ENCODE results near the gene RPL5. TPM values are rescaled to one million over a fixed set of nuclear protein-coding genes. Genes with fewer than 3 reads are reported as not detected.

The RPL5 gene
- total and polyA plus RNA-seq, 9 of the 15 experiments (the other 6 are each of a cell fraction or from before 2014, with no cell fraction given): 1,467 to 4,252 (median 2,454) TPM

DNA sequence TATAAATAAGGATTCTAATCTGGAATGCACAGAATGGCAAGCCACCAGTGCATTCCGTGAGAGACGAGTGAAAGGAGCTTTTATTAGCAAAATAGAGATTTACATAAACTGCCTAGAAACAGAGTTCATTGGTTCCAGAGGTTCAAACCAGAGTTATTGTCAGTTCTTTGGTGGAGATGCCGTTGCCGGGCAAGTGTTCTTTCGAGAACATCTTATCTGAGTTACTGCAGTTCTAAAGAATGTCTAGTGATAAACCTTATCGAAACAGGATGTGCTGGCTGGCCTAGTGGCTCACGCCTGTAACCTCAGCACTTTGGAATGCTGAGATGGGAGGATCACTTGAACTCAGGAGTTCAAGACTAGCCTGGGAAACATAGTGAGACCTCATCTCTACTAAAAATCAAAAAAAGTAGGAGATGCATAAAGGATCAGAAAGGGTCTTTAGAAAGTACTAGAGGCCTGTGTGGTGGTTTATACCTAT is 27.1 kb upstream of the RPL5 start (continued):
- TF ChIP-seq, protein P1, sequence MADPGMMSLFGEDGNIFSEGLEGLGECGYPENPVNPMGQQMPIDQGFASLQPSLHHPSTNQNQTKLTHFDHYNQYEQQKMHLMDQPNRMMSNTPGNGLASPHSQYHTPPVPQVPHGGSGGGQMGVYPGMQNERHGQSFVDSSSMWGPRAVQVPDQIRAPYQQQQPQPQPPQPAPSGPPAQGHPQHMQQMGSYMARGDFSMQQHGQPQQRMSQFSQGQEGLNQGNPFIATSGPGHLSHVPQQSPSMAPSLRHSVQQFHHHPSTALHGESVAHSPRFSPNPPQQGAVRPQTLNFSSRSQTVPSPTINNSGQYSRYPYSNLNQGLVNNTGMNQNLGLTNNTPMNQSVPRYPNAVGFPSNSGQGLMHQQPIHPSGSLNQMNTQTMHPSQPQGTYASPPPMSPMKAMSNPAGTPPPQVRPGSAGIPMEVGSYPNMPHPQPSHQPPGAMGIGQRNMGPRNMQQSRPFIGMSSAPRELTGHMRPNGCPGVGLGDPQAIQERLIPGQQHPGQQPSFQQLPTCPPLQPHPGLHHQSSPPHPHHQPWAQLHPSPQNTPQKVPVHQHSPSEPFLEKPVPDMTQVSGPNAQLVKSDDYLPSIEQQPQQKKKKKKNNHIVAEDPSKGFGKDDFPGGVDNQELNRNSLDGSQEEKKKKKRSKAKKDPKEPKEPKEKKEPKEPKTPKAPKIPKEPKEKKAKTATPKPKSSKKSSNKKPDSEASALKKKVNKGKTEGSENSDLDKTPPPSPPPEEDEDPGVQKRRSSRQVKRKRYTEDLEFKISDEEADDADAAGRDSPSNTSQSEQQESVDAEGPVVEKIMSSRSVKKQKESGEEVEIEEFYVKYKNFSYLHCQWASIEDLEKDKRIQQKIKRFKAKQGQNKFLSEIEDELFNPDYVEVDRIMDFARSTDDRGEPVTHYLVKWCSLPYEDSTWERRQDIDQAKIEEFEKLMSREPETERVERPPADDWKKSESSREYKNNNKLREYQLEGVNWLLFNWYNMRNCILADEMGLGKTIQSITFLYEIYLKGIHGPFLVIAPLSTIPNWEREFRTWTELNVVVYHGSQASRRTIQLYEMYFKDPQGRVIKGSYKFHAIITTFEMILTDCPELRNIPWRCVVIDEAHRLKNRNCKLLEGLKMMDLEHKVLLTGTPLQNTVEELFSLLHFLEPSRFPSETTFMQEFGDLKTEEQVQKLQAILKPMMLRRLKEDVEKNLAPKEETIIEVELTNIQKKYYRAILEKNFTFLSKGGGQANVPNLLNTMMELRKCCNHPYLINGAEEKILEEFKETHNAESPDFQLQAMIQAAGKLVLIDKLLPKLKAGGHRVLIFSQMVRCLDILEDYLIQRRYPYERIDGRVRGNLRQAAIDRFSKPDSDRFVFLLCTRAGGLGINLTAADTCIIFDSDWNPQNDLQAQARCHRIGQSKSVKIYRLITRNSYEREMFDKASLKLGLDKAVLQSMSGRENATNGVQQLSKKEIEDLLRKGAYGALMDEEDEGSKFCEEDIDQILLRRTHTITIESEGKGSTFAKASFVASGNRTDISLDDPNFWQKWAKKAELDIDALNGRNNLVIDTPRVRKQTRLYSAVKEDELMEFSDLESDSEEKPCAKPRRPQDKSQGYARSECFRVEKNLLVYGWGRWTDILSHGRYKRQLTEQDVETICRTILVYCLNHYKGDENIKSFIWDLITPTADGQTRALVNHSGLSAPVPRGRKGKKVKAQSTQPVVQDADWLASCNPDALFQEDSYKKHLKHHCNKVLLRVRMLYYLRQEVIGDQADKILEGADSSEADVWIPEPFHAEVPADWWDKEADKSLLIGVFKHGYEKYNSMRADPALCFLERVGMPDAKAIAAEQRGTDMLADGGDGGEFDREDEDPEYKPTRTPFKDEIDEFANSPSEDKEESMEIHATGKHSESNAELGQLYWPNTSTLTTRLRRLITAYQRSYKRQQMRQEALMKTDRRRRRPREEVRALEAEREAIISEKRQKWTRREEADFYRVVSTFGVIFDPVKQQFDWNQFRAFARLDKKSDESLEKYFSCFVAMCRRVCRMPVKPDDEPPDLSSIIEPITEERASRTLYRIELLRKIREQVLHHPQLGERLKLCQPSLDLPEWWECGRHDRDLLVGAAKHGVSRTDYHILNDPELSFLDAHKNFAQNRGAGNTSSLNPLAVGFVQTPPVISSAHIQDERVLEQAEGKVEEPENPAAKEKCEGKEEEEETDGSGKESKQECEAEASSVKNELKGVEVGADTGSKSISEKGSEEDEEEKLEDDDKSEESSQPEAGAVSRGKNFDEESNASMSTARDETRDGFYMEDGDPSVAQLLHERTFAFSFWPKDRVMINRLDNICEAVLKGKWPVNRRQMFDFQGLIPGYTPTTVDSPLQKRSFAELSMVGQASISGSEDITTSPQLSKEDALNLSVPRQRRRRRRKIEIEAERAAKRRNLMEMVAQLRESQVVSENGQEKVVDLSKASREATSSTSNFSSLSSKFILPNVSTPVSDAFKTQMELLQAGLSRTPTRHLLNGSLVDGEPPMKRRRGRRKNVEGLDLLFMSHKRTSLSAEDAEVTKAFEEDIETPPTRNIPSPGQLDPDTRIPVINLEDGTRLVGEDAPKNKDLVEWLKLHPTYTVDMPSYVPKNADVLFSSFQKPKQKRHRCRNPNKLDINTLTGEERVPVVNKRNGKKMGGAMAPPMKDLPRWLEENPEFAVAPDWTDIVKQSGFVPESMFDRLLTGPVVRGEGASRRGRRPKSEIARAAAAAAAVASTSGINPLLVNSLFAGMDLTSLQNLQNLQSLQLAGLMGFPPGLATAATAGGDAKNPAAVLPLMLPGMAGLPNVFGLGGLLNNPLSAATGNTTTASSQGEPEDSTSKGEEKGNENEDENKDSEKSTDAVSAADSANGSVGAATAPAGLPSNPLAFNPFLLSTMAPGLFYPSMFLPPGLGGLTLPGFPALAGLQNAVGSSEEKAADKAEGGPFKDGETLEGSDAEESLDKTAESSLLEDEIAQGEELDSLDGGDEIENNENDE (IDR thresholded peaks at IDR 0.05; ENCODE audit: low read depth, low read length): no peak
- TF ChIP-seq ZC3H11A (IDR thresholded peaks at IDR 0.05; ENCODE audit: low read depth, low read length): no peak
- TF ChIP-seq, protein P2, sequence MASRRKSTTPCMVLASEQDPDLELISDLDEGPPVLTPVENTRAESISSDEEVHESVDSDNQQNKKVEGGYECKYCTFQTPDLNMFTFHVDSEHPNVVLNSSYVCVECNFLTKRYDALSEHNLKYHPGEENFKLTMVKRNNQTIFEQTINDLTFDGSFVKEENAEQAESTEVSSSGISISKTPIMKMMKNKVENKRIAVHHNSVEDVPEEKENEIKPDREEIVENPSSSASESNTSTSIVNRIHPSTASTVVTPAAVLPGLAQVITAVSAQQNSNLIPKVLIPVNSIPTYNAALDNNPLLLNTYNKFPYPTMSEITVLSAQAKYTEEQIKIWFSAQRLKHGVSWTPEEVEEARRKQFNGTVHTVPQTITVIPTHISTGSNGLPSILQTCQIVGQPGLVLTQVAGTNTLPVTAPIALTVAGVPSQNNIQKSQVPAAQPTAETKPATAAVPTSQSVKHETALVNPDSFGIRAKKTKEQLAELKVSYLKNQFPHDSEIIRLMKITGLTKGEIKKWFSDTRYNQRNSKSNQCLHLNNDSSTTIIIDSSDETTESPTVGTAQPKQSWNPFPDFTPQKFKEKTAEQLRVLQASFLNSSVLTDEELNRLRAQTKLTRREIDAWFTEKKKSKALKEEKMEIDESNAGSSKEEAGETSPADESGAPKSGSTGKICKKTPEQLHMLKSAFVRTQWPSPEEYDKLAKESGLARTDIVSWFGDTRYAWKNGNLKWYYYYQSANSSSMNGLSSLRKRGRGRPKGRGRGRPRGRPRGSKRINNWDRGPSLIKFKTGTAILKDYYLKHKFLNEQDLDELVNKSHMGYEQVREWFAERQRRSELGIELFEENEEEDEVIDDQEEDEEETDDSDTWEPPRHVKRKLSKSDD (conservative IDR thresholded peaks at IDR 0.05; ENCODE audit: low read length): no peak
- peak; percentile 98 for TF ChIP-seq KDM1A (IDR thresholded peaks at IDR 0.05)
- TF ChIP-seq POLR2G (IDR thresholded peaks at IDR 0.05; ENCODE audit: low read depth, low read length): no peak
- TF ChIP-seq ZNF282 (CRISPR knock-in tag; IDR thresholded peaks at IDR 0.05): no peak
- TF ChIP-seq POU5F1 (IDR thresholded peaks at IDR 0.05; ENCODE audit: borderline replicate concordance, low read depth, low read length, partially characterized antibody): no peak
- TF ChIP-seq ZNF24 (IDR thresholded peaks at IDR 0.05): no peak
- TF ChIP-seq, protein P3, sequence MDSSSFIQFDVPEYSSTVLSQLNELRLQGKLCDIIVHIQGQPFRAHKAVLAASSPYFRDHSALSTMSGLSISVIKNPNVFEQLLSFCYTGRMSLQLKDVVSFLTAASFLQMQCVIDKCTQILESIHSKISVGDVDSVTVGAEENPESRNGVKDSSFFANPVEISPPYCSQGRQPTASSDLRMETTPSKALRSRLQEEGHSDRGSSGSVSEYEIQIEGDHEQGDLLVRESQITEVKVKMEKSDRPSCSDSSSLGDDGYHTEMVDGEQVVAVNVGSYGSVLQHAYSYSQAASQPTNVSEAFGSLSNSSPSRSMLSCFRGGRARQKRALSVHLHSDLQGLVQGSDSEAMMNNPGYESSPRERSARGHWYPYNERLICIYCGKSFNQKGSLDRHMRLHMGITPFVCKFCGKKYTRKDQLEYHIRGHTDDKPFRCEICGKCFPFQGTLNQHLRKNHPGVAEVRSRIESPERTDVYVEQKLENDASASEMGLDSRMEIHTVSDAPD (CRISPR knock-in tag; IDR thresholded peaks at IDR 0.05): no peak
- TF ChIP-seq TBP (optimal IDR thresholded peaks at IDR 0.05; ENCODE audit: low read depth, low read length): peak; percentile 50
- peak; percentile 96 for TF ChIP-seq ARID1B (IDR thresholded peaks at IDR 0.05)
- TF ChIP-seq ZNF384 (IDR thresholded peaks at IDR 0.05; ENCODE audit: low read depth, low read length): no peak
- no peak for TF ChIP-seq NR2F6 (CRISPR knock-in tag; IDR thresholded peaks at IDR 0.05)
- no peak for TF ChIP-seq XRCC3 (IDR thresholded peaks at IDR 0.05)
- TF ChIP-seq ZNF274 (IDR thresholded peaks at IDR 0.05; ENCODE audit: borderline replicate concordance, low read depth, low read length): no peak

Data from K562 (cell line).